LNCaP clone FGC (cell line): ENCODE data around the gene PECR.

Experiments used
- DNase-seq: peaks from one replicate; pipeline ENCODE4 v3.0.0-alpha.2; 2011; ENCODE audit warnings: low read depth
- H3K4me3 ChIP-seq: 2 replicates; pipeline ENCODE4 v1.5.1; 2011; ENCODE audit warnings: mild to moderate bottlenecking, low read depth, low read length, control low read depth
- CTCF ChIP-seq: IDR thresholded peaks from 2 replicates; pipeline ENCODE4 v1.5.1; 2012; ENCODE audit warnings: mild to moderate bottlenecking; ENCODE audit not compliant: control insufficient read depth, insufficient read depth; ENCODE audit errors: extremely low read depth

PECR gene

GRCh38 chr2:216092646-216093045 lies 11.0 kb upstream of the PECR start:
- TF ChIP-seq CTCF: no peak
- no peak for DNase-seq
- no peak overlapping the region for H3K4me3 ChIP-seq

- TF ChIP-seq CTCF: no peak
- DNase-seq: no peak
- H3K4me3 ChIP-seq: no peak overlapping the region
Measured at GRCh38 chr2:216090369-216090786, 8.8 kb upstream of the PECR start.

GRCh38 chr2:216086207-216086893 lies 4.7 kb upstream of the PECR start:
- DNase-seq: no peak

GRCh38 chr2:216084547-216084946 lies 2.9 kb upstream of the PECR start:
- DNase-seq: no peak
- H3K4me3 ChIP-seq: no peak overlapping the region
- no peak for TF ChIP-seq CTCF

More at GRCh38 chr2:216086207-216086893, 4.7 kb upstream of the PECR start:
- H3K4me3 ChIP-seq: no peak overlapping the region
- no peak for TF ChIP-seq CTCF

GRCh38 chr2:216083464-216084281 lies 2.1 kb upstream of the PECR start:
- DNase-seq: no peak
- H3K4me3 ChIP-seq: no peak overlapping the region

GRCh38 chr2:216082805-216083204 lies 1.2 kb upstream of the PECR start:
- TF ChIP-seq CTCF: no peak
- no peak for DNase-seq
- H3K4me3 ChIP-seq: no peak overlapping the region

More at GRCh38 chr2:216083464-216084281, 2.1 kb upstream of the PECR start:
- TF ChIP-seq CTCF: no peak
